Heart left ventricle (tissue), 16 donors: ENCODE data around the gene C19orf67. TPM values are rescaled to one million over a fixed set of nuclear protein-coding genes. Genes with fewer than 3 reads are reported as not detected.
"Not testable (repeated sequence)": the region's sequence is repeated elsewhere in the genome, so short reads cannot be mapped to it uniquely, and the experiment has no call there.

Experiments
- ATAC-seq, 4 donors: fragments of 200-7000 bp; cut with Tn5 transposase; one replicate each; pipeline ENCODE4 v1.9.1; 2020 to 2022; ENCODE audit warnings: moderate library complexity in 4 of 4, mild to moderate bottlenecking in 3 of 4, moderate number of reproducible peaks in 1 of 4
- DNase-seq, 5 donors: peaks; one replicate each; pipeline ENCODE4 v3.0.0-alpha.2; 2020
- H3K27ac ChIP-seq, 12 donors: fragments of 200-600 bp; sonication (generic) in 4 of 12; one replicate each; pipeline versions ENCODE4 v1.5.0 to v1.8.0; 2016 to 2022; ENCODE audit warnings: mild to moderate bottlenecking in 2 of 12
- H3K27me3 ChIP-seq, 9 donors: fragments of 200-600 bp; sonication (generic) in 2 of 9; one replicate each; pipeline versions ENCODE4 v1.5.1 to v1.8.0; 2016 to 2022; ENCODE audit warnings: mild to moderate bottlenecking in 3 of 9
- H3K36me3 ChIP-seq, 9 donors: fragments of 200-600 bp; sonication (generic) in 2 of 9; one replicate each; pipeline versions ENCODE4 v1.5.0 to v1.8.0; 2018 to 2022; ENCODE audit warnings: mild to moderate bottlenecking in 2 of 9
- H3K4me1 ChIP-seq, 12 donors: fragments of 200-600 bp; sonication (generic) in 4 of 12; one replicate each; pipeline versions ENCODE4 v1.5.0 to v1.8.0; 2016 to 2022; ENCODE audit warnings: mild to moderate bottlenecking in 3 of 12
- H3K4me3 ChIP-seq, 12 donors: fragments of 200-600 bp; sonication (generic) in 4 of 12; one replicate each; pipeline versions ENCODE4 v1.5.0 to v1.8.0; 2017 to 2022; ENCODE audit warnings: mild to moderate bottlenecking in 9 of 12, moderate library complexity in 4 of 12
- H3K9me3 ChIP-seq, 12 donors: fragments of 200-600 bp; sonication (generic) in 4 of 12; one replicate each; pipeline versions ENCODE4 v1.5.0 to v1.8.0; 2016 to 2022; ENCODE audit warnings: mild to moderate bottlenecking in 1 of 12
- CTCF ChIP-seq, 12 donors: fragments of 200-600 bp; sonication (generic) in 4 of 12; IDR thresholded peaks; one replicate each; pipeline versions ENCODE4 v1.5.0 to v1.8.0; 2018 to 2022; ENCODE audit warnings: antibody characterized with exemption in 12 of 12, mild to moderate bottlenecking in 5 of 12
- POLR2A ChIP-seq, 2 donors: fragments of 450-650 bp; IDR thresholded peaks; one replicate each; pipeline ENCODE4 v1.6.1; 2017; ENCODE audit warnings: antibody characterized with exemption in 2 of 2, mild to moderate bottlenecking in 2 of 2, moderate library complexity in 2 of 2
- WGBS, 4 donors: extraction: QIAGEN DNeasy Blood & Tissue Kit in 2 of 4; methylation state at CpG; one replicate each; pipeline versions ENCODE4 v1.1.5 to v1.1.7; 2013 to 2018; 5-methylcytosine and 5-hydroxymethylcytosine counted together
- intact Hi-C, 10 donors: fragments of 100-400 bp; cut with DNase I; formaldehyde crosslinking; loops; one replicate each; pipeline versions ENCODE4 v1.11.1 to v1.14.2; 2022
- polyA plus RNA-seq, 2 donors: library from polyadenylated mRNA; stranded (reverse); fragments of 200-250 nt; gene quantifications; one replicate each; pipeline ENCODE4 v1.2.3, GENCODE V29; 2013
- total RNA-seq, 9 donors: library from RNA; depleted of rRNA in 2 of 9; stranded (reverse); fragments of >200 nt in 2 of 9; fragmentation: NEBNext Ultra II Directional in 3 of 9; extraction: Animal tissue kit (Norgen Biotek cat#: 25700) in 3 of 9; gene quantifications; one replicate each; pipeline versions ENCODE4 v1.1.0 to v1.2.4, GENCODE V29; 2016 to 2023
- donor health status: ischemic (EF 13 %, LVEDD 7.1; RV severe dilation, severe dysfunction).
- donor health status: healthy with polysubstance abuse.
- donor health status: DM: no; HTN: yes; CAD: no.
- donor health status: DM: no; HTN: no; CAD: no.
- donor health status: ischemic (EF 25% LVEDD 6.9; RV normal size, moderate dysfunction).
- donor health status: ischemic (EF 25% LVEDD 5.7; RV mildly dilated, moderate dysfunction).
- donor health status: healthy.
- donor health status: DM: yes; HTN: yes; CAD: no.
- donor health status: ischemic (EF 35%, LVEDD 5.7; RV mildly dilated, moderate dysfunction).
- donor health status: nonischemic (EF 11% LVEDD 7.7; RV severe dilation, severe dysfunction).
- donor health status: DM: yes; HTN: yes; CAD: no.
- donor health status: PGD.
- donor health status: ischemic (EF 29% LVEDD 5.4; RV normal size, mild dysfunction).
- donor health status: nonischemic (EF 23%, LVEDD 6.1; RV moderate dilation, normal function).

Gene C19orf67
- total and polyA plus RNA-seq, 11 donors, result not detected

DNA sequence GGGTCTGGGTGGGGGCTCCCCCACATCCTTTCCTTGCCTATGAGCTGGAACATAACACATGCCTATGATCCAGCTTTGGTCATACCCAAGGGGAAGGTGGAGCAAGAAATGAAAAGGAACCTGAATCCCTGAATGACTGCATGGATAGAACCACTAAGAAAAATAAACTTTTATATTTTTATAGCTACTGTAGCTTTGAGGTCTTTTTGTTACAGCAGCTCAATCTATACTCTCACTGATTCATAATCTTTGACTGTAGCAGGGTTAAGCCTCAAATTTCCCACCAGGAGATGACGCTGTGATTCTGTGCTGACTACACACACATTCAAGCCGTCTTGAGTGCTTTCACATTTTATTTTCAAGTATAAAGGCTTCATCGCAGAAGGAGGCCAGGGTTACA, 32.6 kb downstream of the C19orf67 start:
- intact Hi-C loops, result loop anchor here in 2 of 10 donors (5.0 to 10.0 kb wide), 2 partner anchors 168 to 171 kb away; no protein-coding TSS in a partner anchor
- Histone ChIP-seq H3K27ac (no peak overlapping the region), H3K9me3 (peaks cover 0 to 9% (median 0%) of the 10 kb centered on the region in 12 donors), H3K4me1 (peaks cover 0 to 11% (median 2%) of the 10 kb centered on the region in 12 donors), H3K4me3 (no peak overlapping the region), H3K36me3 (peaks cover 0 to 28% (median 0%) of the 10 kb centered on the region in 9 donors), H3K27me3 (peaks cover 0 to 4% (median 0%) of the 10 kb centered on the region in 9 donors)
- 92 to 95% (median 93%) methylated on average over 3 of the region's 3 CpGs for WGBS, 4 donors
- no peak for DNase-seq
- no peak for ATAC-seq
- TF ChIP-seq CTCF (IDR thresholded peaks at IDR 0.05) (no peak), POLR2A (IDR thresholded peaks at IDR 0.05) (no peak)

- H3K4me1 ChIP-seq, result peaks cover 0 to 6% (median 0%) of the 10 kb centered on the region in 12 donors
- H3K9me3 ChIP-seq, result peaks cover 0 to 9% (median 0%) of the 10 kb centered on the region in 12 donors
- peaks cover 0 to 28% (median 0%) of the 10 kb centered on the region in 9 donors for H3K36me3 ChIP-seq
- 88 to 93% (median 90%) methylated on average over 6 of the region's 6 CpGs for WGBS, 4 donors
- no peak overlapping the region for H3K4me3 ChIP-seq
- H3K27me3 ChIP-seq, result no peaks in the 10 kb centered on the region
- ATAC-seq, result no peak
- no peak for DNase-seq
- H3K27ac ChIP-seq, result no peak overlapping the region
- no peak for TF ChIP-seq CTCF (IDR thresholded peaks at IDR 0.05)
- no peak for TF ChIP-seq POLR2A (IDR thresholded peaks at IDR 0.05)
- intact Hi-C loops, result loop anchor here in 2 of 10 donors (5.0 to 10.0 kb wide), 2 partner anchors 168 to 170 kb away; no protein-coding TSS in a partner anchor
Measured at GRCh38 chr19:14052470-14052869, 33.1 kb downstream of the C19orf67 start.

GRCh38 chr19:14051980-14052379, 33.6 kb downstream of the C19orf67 start:
- 86 to 100% (median 87%) methylated on average over 1 to 9 of the region's 9 CpGs for WGBS, 4 donors
- H3K27ac ChIP-seq, result no peak overlapping the region
- H3K4me1 ChIP-seq, result peaks cover 0 to under 1% (median 0%) of the 10 kb centered on the region in 12 donors
- ATAC-seq (no peak), DNase-seq (no peak)
- TF ChIP-seq CTCF (IDR thresholded peaks at IDR 0.05) (no peak), POLR2A (IDR thresholded peaks at IDR 0.05) (no peak)
- intact Hi-C loops, result loop anchor here in 2 of 10 donors (5.0 to 10.0 kb wide), 2 partner anchors 167 to 170 kb away; no protein-coding TSS in a partner anchor
- no peak overlapping the region for H3K4me3 ChIP-seq
- no peaks in the 10 kb centered on the region for H3K27me3 ChIP-seq
- peaks cover 0 to 28% (median 0%) of the 10 kb centered on the region in 9 donors for H3K36me3 ChIP-seq
- peaks cover 0 to 9% (median 0%) of the 10 kb centered on the region in 12 donors for H3K9me3 ChIP-seq

DNA sequence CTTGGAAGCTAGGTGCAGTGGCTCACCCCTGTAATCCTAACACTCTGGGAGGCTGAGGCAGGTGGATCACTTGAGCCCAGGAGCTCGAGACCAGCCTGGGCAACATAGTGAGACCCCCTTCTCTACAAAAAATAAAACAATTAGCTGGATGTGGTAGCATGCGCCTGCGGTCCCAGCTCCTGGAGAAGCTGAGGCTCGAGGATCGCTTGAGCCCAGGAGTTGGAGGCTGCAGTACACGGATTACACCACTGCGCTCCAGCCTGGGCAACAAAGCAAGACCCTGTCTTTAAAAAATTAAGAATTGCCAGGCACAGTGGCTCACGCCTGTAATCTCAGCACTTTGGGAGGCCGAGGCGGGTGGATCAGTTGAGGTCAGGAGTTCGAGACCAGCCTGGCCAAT, 34.6 kb downstream of the C19orf67 start:
- ATAC-seq, H3K4me3 ChIP-seq, DNase-seq, H3K9me3 ChIP-seq, H3K27ac ChIP-seq, H3K27me3 ChIP-seq, H3K4me1 ChIP-seq: not testable (repeated sequence)
- intact Hi-C loops, result loop anchor here in 2 of 10 donors (5.0 to 10.0 kb wide), 2 partner anchors 166 to 169 kb away; no protein-coding TSS in a partner anchor
- TF ChIP-seq CTCF (IDR thresholded peaks at IDR 0.05), result peak in 1 of 12 donors; percentile 13
- peaks cover 0 to 37% (median 0%) of the 10 kb centered on the region in 9 donors for H3K36me3 ChIP-seq
- 90 to 95% (median 94%) methylated on average over 11 of the region's 11 CpGs for WGBS, 4 donors
